Measurements from ENCODE around the gene PLA2G4A. TPM values are rescaled to one million over a fixed set of nuclear protein-coding genes. Genes with fewer than 3 reads are reported as not detected.

Gene PLA2G4A
- polyA plus RNA-seq, 1 experiment, result 0.48 TPM

DNA sequence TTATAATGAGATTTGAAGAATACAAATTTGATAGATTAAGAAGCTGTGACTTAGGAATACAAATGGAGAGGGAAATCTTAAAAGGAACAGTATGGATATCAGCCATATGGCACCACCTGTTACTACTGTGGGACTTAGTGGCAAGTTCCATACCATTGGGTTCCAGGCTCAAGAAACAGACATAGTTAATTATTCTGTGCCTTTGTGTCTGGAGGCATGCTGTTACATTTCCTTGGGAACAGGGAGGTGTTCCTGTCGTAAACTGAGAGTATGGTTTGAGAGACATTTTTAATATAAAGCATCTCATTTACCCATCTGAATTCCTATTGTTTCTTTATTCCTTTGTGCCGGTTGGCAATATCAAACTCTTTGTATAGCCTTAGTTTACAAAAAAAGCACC is 15.2 kb downstream of the PLA2G4A start:
- ChIA-PET CTCF (interaction anchor here (1.2 kb wide), 1 partner anchor 10 kb away, joined by 3 read pairs; no protein-coding TSS in a partner anchor), POLR2A (no interaction called here)
- Histone ChIP-seq H3K4me3 (ENCODE audit: low read depth, low read length) (no peak overlapping the region), H3K36me3 (ENCODE audit: control insufficient read depth, insufficient read depth, low read length) (no peaks in the 10 kb centered on the region), H3K27me3 (ENCODE audit: control insufficient read depth, insufficient read depth, low read length) (no peaks in the 10 kb centered on the region)
- TF ChIP-seq, protein P1, sequence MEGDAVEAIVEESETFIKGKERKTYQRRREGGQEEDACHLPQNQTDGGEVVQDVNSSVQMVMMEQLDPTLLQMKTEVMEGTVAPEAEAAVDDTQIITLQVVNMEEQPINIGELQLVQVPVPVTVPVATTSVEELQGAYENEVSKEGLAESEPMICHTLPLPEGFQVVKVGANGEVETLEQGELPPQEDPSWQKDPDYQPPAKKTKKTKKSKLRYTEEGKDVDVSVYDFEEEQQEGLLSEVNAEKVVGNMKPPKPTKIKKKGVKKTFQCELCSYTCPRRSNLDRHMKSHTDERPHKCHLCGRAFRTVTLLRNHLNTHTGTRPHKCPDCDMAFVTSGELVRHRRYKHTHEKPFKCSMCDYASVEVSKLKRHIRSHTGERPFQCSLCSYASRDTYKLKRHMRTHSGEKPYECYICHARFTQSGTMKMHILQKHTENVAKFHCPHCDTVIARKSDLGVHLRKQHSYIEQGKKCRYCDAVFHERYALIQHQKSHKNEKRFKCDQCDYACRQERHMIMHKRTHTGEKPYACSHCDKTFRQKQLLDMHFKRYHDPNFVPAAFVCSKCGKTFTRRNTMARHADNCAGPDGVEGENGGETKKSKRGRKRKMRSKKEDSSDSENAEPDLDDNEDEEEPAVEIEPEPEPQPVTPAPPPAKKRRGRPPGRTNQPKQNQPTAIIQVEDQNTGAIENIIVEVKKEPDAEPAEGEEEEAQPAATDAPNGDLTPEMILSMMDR (IDR thresholded peaks at IDR 0.05; ENCODE audit: insufficient read depth, low read depth, low read length), result no peak
- no peak for DNase-seq (ENCODE audit: low read depth)

DNA sequence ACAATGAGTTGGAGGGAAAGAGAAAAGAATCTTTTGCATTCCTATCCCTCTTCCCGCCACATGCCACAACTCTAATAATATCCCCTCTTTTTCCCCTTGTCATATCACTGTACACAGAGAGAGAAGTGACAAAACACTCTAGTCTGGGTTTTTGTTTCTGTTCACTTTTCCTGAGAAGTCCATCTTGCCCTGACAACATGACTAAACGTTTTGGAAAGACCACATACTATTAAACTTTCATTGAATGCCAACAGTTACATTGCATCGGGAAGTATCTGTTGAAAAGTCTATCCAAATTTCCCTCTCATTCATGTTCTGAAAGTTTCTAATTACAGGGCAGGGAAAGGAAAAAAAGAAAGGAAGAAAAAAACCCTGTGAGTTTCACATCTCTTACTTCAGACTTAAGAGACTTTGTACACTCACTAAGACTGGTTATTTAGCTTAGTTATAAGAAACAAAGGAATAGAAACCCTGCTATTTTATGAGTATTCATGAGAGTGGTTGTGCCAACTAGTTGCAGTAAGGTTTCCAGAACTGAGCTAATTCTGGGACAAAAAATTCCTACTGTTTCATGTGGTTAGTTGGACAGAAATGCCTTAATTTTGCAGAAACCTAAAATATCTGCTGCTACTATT is 16.9 kb downstream of the PLA2G4A start:
- CTCF ChIA-PET, result no interaction called here
- DNase-seq (ENCODE audit: low read depth), result no peak
- Histone ChIP-seq H3K36me3 (ENCODE audit: control insufficient read depth, insufficient read depth, low read length) (no peaks in the 10 kb centered on the region), H3K27me3 (ENCODE audit: control insufficient read depth, insufficient read depth, low read length) (no peaks in the 10 kb centered on the region), H3K4me3 (ENCODE audit: low read depth, low read length) (no peak overlapping the region)
- POLR2A ChIA-PET, result no interaction called here
- TF ChIP-seq, protein P1 (IDR thresholded peaks at IDR 0.05; ENCODE audit: insufficient read depth, low read depth, low read length), result no peak

DNA sequence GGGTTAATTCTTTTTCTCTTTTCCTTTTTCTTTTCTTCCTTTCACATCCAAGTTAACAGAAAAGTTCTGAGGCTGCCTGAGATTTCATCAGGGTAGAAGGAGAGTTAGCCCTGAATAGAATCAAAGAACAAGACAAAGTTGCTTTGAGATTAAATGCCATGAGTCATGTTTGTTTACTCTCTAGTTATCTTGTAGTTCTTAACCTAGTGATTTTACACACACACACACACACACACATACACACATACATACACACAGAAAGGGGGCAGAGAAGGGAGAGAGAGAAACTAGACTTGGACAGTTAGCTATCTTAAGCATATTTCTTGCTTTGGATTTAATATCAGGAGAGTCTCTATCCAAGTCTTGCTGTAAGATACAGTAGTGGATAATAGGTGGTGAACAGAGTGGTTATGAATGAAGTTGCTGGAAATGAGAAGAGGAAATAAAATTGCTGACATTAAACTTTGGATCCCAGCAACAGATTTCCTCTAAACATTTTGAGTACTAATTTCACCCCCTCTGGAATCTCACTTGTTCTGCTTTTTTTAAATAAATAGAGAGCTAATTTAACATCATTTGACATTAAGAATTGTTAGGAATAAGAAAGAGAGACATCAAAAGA is 19.9 kb downstream of the PLA2G4A start:
- CTCF ChIA-PET, result no interaction called here
- POLR2A ChIA-PET, result no interaction called here

DNA sequence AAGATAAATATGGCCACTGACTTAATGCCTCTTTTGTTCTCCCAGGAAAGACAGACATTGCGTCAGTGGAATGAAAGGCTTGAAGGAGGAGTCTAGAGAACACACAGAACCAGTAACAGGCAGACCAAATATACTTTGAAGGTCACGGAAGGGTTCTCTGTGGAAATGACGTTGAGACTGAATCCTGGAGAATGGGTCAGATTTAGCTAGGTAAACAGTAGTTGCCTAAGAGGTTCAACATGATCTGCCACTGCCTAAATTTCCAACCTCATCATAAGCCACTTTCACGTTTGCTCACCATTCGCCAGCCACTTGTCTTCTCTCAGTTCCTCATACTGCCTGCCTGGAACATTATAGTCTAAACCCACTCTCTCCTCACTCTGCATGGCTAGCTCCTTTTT is 20.5 kb downstream of the PLA2G4A start:
- TF ChIP-seq, protein P1 (IDR thresholded peaks at IDR 0.05; ENCODE audit: insufficient read depth, low read depth, low read length), result no peak
- POLR2A ChIA-PET, result no interaction called here
- no peaks in the 10 kb centered on the region for H3K36me3 ChIP-seq (ENCODE audit: control insufficient read depth, insufficient read depth, low read length)
- H3K4me3 ChIP-seq (ENCODE audit: low read depth, low read length), result no peak overlapping the region
- CTCF ChIA-PET, result no interaction called here
- H3K27me3 ChIP-seq (ENCODE audit: control insufficient read depth, insufficient read depth, low read length), result no peaks in the 10 kb centered on the region
- DNase-seq (ENCODE audit: low read depth), result no peak

More for the DNA sequence above, 19.9 kb downstream of the PLA2G4A start:
- no peak for DNase-seq (ENCODE audit: low read depth)
- H3K36me3 ChIP-seq (ENCODE audit: control insufficient read depth, insufficient read depth, low read length), result no peaks in the 10 kb centered on the region
- no peaks in the 10 kb centered on the region for H3K27me3 ChIP-seq (ENCODE audit: control insufficient read depth, insufficient read depth, low read length)
- TF ChIP-seq, protein P1 (IDR thresholded peaks at IDR 0.05; ENCODE audit: insufficient read depth, low read depth, low read length), result no peak
- H3K4me3 ChIP-seq (ENCODE audit: low read depth, low read length), result no peak overlapping the region

DNA sequence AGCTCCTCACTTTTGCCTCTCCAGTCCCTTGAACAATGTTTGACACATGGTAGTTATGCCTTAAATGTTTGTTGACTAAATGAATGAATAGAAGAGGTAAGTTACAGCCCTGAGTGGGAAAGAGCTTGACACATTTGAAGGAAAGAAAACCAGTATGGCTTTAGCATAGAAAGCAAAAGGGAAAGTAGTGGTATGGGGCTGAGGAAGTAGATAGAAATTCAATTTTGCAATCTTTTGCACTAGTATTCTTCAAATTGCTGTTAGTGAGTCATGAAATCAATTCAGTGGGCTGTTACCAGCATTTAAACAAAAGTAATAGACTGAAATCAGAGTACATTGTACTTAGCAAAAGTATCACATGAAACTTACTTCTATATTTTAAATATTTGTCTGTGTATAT is 21.1 kb downstream of the PLA2G4A start:
- ChIA-PET CTCF (no interaction called here), POLR2A (no interaction called here)
- no peaks in the 10 kb centered on the region for H3K27me3 ChIP-seq (ENCODE audit: control insufficient read depth, insufficient read depth, low read length)
- no peak overlapping the region for H3K4me3 ChIP-seq (ENCODE audit: low read depth, low read length)
- DNase-seq (ENCODE audit: low read depth), result no peak
- TF ChIP-seq, protein P1 (IDR thresholded peaks at IDR 0.05; ENCODE audit: insufficient read depth, low read depth, low read length), result no peak
- H3K36me3 ChIP-seq (ENCODE audit: control insufficient read depth, insufficient read depth, low read length), result no peaks in the 10 kb centered on the region
